GM19238 (cell line): ENCODE measurements around the gene CALML5.

Source experiments
- DNase-seq: peaks from one replicate; pipeline ENCODE4 v3.0.0; 2011; ENCODE audit warnings: low spot score; ENCODE audit not compliant: insufficient read length

The CALML5 gene

DNA sequence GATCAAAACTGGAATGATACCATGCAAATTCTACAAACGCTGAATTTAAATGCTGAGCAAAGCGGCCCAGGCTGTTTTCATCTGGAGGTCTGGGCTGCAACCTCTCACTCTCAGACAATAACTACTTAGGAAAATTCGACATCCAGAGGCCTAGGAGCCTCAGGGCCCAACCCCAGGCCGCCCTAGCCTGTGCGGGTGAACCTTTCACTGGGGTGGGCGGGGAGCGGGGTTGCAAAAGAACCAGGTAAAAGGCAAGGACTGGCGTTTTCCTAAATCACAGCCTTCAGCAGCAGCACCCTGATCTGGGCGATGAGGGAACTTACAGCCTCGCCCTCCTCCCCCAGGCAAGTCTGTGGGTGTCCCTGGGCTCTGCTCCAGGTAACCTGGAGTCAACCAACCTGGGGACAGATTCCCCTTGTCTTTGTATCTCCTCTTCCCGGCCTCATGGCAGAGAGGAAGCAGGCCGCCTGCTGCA is 33.4 kb downstream of the CALML5 start:
- DNase-seq, result no peak

DNA sequence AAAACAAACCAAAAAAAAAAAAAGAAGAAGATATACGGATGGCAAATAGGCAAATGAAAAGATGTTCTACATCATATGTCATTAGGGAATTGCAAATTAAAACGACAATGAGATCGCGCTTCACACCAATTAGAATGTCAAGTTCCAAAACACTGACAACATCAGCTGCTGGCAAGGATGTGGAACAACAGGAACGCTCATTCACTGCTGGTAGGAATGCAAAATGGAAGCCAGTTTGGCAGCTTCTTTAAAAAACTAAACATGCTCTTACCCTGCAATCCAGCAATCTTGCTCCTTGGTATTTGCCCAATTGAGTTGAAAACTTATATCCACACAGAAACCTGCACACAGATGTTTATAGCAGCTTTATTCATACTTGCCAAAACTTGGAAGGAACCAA is 34.8 kb downstream of the CALML5 start:
- DNase-seq, result no peak

DNA sequence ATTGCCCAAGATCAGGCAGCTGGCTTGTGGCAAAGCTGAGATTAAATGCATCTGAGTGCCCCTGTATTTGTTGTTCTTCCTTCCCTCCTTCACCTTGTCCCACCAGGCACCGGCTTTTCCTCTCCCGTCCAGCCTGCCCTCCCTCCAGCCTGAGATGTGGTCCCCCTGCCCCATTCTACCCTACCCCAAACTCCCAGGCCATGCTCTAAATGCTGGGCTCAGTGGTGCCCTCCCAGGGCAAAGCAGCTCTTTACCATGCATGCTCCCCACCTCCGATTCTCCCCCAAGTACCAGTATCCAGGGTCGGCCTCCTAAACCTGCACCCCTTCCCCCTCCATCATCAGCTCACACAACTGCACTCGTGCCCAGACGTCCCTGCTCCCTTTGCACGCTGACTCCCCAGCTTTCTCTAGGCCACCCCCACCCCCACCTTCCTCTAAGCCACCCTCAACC is 36.5 kb downstream of the CALML5 start:
- DNase-seq, result no peak

DNA sequence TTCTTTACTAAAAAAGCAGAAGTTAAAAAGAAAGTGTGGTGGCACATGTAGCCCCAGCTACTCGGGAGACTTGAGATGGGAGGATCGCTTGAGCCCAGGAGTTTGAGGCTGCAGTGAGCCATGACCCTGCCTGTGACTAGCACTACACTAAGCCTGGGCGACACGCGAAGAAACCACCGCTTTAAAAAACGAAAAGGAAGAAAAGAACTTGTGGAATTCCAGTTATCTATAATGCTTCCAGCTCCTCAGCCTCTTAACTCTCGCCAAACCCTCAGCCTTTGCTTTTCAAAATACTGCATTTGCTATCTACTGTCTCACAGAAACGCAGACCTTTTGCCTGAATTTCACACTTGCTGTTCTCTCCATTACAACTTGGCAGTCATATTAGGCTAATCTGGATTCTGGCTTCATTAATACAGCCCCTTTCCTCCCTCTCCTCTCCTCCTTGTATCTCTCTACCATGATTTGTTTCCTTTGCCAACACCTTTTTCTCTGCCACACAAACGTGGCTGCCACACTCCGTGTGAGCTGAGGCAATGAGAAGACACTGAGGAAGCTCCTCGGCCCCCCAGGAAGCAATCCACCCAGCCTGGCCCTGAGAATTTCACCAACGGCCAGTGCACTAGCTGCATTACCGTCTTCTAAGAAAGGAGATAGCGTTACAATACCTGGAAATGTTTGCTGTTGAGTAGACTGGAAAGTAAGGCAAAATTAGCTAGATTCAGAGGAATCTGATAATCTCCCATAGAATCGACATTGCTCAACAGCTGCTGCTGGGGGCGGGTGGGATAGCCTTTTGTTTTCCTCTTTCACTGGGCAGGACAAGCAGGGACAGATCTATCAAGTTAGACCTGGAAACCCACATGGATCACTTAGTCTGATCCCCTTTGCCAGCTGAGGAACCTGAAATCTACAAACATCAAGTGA is 37.2 kb downstream of the CALML5 start:
- DNase-seq, result no peak

DNA sequence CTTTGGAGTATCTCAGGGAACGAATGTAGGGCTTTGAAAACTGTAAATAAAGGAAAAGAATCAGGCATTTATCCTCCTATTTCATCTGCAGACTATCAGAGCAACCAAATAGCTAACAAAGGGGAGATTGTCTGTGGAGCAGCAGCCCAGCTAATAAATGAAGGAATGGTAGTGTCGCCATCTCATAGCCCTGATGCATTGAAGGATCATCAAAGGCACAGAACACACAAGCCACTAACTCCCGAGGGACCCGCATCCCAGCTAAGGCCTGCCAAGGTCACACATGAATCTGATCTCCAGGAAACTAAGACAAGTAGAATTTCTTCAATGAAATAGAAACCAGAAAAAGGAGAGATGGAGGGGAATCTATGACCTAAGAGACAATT is 38.2 kb downstream of the CALML5 start:
- no peak for DNase-seq

DNA sequence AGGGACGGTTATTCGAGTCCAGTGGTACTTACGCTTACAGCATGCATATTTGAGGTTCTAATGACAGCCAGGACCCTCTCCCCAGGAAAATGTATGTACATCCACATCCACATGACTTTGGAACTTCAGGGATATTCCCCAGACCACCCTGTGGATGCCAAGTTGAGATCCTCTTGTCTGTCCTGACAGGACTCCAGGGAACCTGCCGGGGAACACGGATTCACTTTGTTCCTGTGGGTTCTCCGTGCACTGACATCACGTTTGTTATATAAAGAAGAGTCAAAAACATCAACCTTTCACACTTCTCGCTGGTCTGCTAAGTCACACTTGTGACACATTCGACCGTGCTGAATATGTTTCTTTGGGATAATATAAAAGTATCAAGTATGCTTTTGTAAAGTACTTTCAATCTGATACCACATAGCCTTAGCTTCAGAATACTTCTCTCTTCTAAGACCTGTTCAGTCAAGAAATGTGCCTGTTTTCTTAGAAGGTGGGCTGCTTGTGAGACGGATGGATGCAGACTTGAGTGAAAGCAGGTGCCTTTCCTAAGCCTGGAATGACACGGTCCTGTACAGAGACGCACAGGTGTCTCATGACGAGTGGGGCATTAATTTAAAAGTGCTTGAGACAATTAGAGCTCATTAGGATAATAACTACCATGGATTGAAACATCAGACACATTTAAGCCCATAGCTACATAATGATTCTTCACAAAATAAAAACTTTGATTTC is 38.7 kb downstream of the CALML5 start:
- DNase-seq, result no peak

DNA sequence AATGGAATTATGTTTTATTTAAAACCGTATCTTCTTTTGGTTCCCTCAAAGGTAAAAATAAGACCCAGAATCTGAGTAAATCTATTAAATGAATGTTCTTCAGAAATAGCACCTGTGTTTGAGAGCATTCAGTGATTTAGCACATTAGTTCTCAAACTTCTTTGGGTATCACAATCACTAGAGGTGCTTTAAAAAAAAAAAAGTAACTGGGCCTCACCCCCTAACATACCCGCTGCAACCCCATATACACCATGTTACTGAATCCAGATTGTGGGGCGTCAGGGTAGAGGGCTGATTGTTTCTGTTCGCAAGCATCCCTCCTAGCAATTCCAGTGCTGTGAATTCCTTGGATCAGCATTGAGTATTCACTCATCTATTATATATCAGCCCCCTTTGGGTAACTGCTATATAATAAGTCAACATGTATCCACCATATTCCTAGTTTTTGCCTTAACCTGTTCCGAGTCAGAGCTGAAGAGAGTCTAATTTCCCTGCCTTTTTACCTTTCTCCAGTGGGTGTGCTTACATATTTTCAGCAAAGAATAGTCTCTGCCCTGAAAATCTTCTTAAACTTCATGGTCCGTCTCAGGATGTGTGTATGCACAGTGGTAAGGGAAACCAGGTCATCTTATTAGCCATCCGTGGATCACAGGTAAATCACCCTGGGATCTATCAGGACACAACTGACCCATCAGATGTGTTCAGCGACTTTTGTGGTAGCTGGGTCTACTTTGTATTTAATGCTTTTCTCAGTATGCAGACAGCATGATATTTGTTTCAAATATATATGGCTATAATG is 40.2 kb downstream of the CALML5 start:
- DNase-seq, result no peak

DNA sequence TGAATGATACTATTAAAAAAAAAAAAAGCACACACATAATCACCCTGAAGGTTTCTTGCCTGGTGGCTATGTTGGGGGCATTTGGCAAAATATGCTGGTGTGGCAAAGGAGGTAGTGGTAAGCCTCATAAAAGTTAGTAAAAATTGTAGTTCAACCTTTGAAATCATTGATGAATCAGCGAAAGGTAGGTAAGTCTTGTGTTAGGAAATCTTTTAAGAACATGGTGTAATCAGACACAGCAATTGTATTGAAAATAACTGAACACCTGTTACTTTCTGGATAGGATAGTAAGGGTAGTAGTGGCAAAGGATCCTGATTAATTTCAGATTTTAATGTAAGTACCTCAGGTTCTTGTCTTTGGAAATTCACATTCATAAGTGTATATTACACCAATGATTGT is 40.9 kb downstream of the CALML5 start:
- DNase-seq, result no peak

DNA sequence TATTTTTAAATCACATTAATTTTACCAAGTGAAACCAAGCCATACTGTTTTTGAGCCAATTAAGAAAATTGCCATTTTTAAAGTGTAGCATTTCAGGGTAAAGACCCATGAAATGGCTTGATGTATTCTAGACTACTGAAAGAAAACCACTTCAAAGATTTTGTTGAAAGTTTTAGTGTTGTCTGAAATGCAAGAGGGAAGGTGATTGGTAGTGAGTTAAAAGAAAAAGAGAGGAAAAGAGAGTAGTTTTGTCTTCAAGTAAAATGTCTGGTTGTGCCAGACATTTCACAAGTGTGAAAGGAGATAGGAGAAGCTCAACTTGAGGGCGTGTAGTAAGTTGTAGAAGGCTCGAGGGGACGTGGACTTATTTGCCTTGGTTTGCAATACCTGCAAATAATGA is 41.6 kb downstream of the CALML5 start:
- DNase-seq, result no peak

DNA sequence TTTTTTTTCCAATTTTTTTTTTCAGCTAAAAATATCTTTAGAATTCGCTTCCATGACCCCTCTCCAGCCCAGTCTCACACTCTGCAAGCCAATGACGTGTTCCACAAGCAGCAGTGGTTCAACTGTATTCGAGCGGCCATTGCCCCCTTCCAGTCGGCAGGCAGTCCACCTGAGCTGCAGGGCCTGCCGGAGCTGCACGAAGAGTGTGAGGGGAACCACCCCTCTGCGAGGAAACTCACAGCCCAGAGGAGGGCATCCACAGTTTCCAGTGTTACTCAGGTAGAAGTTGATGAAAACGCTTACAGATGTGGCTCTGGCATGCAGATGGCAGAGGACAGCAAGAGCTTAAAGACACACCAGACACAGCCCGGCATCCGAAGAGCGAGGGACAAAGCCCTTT is 42.8 kb downstream of the CALML5 start:
- no peak for DNase-seq

DNA sequence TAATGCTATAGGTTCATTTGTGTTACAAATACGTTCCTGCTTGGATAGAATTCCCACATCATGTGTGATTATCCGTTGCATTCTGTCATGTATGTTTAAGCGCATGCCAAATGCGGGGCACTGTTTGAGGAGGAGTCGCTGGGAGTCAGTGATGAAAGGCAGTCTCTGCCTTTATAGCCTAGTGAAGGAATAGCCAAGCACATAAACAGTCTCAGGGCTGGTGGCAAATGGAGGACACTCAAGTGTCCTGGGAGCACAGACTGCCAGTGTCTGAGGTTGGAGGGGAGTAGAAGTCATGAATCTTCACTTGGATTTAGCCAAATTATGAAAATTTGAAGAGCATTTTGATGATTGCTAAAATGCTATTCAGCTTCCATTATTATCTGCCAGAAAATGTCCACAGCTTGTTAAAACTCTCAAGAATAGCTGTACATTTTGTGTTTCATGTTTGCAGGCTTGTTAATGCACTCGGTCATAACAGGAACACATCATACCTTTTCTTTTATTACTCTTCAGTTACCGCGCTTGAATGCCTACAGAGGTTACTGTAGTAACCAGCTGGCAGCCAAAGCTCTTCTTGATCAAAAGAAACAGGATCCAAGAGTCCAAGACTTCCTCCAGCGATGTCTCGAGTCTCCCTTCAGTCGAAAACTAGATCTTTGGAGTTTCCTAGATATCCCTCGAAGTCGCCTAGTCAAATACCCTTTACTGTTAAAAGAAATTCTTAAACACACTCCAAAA is 45.5 kb downstream of the CALML5 start:
- no peak for DNase-seq

DNA sequence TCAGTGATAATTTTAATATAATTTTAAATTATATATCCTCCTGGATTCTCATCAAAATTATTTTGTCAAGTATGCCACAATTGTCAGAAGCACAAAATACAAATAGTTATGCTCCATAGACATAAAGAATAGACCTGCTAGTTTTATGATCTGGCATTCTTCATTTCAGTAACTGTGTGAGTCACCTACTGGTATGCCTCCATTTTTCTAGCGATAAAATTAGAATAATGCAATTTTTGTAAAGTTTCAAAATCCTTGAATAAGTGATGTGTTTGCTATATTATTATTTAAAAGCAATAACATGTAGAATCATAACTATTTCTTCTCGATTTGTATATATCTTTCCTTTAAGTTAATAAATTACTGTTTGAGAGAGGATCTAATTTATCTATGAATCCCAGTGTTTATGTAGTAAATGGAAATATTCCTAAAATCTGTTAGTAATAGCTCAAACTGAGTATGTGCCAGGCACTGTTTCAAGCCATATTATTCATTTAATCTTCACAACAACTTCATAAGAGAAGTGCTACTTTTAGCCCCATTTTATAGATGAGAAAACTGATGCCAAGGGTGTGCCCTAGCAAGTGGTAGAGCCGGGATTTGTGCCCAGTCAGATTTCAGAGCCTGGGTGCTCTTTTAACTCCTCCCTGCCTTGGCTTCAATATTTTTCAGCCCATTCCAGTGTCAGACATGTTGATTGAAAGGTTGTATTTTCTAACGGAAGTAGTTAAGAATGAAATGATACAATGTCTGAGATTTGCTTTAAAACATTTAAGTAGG is 48.6 kb downstream of the CALML5 start:
- no peak for DNase-seq

DNA sequence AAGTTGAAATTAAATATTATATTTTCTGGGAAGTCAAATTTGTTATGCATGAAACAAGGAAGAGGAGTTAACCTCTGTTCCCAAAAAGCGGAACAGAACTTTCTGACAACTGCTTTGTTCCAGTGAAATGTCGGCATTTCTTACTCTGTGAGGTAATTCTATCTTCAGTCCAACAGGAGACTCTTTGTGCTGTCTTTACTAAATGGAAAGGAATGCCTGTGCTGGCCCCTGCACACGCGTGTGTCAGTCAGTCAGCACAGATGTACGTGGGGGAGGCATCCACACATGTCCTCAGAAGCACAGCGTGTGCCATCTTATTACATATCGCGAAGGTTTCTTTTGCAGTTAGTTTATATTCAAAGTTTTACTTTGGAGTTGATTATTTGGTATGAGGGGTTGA is 49.5 kb downstream of the CALML5 start:
- no peak for DNase-seq

DNA sequence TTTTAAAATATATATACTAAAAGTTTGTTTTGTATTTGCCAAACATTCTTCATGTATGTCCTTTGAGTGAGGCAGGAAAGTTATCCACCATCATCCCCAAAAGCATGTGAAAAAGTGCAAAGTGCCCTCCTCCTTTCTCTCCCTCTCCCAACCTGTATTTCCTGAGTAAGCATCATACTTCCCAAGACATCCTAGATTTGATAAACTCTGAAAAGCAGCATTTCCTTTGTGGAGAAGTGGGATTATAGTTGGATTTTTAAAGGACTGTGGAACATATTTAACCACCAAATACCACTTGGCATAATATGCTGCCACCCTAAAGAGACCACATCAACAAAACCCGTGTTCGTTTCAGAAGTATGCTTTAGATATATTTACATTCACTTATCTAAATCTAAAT is 50.1 kb downstream of the CALML5 start:
- DNase-seq, result no peak
